GDM1 (cell line): ENCODE results near the gene LBX2.
"Not testable (repeated sequence)": the region's sequence is repeated elsewhere in the genome, so short reads cannot be mapped to it uniquely, and the experiment has no call there.

Experiments used
- DNase-seq: peaks from one replicate; lab custom pipeline; 2025; lab: John Stamatoyannopoulos, UW

Gene LBX2

DNA sequence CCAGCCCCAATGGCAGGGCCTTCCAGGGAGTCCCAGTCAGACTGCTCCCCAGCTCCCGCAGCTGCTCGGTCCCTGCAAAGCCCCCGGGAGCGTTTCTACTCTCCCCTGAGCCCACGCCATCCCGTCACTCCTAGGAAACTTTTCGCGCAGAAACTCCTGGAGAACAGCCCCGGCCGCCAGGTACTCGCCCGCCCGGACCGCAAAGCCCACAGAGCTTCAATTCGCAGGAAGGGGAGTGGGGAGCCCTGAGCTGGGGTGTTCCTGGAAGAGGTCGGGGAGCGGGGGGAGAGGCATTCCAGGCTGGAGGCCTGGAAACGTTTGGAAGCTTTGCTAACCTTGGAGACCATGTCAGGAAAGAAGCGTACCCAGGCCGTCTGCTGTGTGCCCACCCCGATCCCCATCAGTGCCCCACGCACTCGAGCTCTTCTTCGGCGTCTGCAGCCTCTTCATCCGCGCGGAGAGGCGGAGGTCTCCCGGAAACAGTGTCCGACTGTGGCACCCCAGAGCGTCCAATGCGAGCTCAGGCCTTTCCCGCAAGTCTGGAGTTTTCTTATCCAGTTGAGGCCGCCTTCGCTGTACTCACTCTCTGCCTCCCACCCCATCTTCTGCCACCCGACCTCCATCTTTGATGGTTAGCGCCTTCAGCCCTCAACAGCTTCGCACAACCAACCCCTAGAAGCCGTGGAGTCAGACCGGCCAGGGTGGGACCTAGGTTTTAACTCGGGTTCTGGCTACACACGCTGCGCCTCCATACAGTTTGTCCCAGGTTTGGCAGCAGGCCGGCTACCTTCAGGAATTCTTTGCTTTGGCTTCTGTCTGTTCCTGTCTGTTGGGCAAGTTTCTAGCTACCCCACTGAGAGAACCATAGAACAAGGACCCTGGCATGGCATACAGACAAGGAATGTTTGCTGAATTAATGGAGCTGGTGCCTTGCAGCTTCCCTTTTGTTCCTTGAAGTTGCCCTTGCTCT lies 4.4 kb upstream of the LBX2 start:
- DNase-seq, result no peak

- peak; percentile 46 for DNase-seq
These were observed 3.5 kb upstream of the LBX2 start for GRCh38 chr2:74502720-74503505.

DNA sequence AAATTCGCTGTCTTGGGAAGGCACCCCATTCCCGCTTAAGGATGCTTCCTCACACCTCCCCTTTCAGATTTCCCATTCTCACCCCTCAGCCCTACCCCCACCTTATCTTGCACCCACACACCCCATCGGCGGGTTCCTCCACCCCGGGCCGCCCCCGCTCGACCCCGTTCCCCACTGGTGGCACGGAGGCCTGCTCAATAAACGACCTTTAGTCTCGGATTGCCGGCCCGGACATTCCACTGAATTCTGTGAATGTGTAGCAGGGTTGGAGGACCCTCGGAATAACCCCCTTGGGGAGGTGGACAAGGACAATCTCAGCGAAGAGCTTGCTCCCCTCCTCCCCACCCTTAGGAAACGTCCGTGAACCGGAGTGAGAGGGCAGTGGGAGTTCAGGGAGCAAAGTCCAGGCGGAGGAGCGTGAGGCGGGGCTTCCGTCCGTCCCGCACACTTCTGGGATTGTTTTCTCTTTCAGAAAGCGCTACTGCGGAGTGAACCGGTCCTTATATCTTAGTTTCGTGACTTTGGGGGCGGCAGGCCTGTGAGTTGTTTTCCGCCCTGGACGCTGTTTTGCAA lies 2.8 kb upstream of the LBX2 start:
- DNase-seq, result no peak

- DNase-seq, result no peak
These were observed 2.1 kb upstream of the LBX2 start for GRCh38 chr2:74501335-74502071.

DNA sequence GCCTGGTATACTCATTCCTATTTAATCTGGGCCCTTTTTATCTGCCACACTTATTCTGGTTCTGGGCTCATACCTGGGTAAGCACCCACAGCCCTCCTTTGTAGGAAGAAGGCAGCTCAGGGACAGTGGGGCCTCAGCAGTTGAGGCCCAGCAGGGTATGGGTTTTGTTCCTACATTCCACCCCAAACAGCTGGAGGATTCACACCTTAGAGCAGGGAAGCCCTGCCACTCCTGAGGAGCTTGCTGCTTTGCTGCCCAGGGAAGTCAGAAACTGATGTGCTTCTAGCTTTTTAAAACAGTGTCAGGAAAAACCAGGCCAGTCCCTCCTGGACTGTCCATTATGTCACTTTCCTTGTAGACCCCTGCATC lies 1.2 kb upstream of the LBX2 start:
- no peak for DNase-seq

DNA sequence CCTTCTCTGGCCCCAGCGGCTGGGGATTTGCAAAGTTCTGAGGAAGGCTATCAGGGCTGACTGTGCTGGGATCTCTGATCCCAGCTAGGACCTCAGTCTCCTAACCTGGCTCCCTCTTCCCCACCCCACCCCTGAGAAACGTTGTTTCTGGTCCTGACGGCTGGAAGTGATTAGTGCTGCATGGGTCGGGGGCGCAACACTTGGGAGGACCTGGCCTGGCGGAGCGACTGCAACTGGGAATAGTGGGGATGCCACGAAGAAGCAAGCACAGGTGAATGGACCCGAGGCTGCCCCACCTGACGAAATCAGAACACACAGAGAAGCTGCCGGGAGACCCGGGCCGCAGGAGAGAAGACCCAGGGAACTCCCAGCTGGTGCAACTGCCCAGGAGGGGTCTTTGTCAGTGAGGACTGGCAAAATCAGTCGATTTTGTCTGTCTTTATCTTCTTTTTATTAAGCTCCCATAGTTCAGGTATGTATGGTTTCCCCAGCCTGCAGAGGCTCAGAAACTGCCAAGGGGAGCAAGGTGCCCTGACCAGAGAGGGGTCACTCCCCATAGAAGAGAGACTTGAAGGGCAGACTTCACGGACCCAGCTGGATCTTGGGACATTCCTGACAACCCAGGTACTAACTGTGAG lies 656 bp upstream of the LBX2 start:
- no peak for DNase-seq

- no peak for DNase-seq
These were observed 720 bp downstream of the LBX2 start for GRCh38 chr2:74498500-74499266.

GRCh38 chr2:74497777-74498499 lies 1.5 kb downstream of the LBX2 start:
- DNase-seq, result no peak

DNA sequence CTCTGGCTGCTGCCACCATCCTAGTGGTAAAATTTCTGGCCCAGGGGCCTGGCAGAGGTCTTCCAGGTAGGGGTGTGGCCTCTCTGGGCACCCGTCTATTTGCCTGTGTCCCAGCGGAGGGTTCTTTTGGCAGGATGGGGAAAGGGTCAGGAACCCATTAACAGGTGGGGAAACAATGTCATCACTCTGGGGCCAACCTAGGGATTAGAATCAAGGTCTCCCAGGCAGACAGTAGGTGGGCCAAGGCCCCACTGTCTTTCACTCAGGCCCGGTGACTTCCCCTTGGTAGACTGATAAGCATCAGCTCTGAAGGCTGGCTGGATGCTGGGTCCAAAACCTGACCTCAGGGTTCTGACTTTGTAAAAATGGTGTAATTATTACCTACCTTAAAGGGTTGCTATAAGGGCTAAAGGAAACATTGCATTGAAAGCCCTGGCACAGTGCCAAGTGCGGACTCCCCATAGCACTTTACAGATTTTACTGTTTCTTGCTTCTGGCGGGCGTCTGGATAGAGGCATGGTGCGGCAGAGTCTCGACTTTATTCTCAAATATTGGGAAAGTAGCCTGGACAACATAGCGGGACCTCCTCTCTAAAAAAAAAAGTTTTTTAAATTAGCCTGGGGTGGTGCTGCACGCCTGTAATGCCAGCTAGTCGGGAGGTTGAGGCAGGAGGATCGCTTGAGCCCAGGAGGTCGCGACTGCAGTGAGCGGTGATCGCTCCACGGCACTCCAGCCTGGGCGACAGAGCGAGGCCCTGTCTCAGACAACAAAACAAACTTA lies 2.2 kb downstream of the LBX2 start:
- DNase-seq, result no peak

DNA sequence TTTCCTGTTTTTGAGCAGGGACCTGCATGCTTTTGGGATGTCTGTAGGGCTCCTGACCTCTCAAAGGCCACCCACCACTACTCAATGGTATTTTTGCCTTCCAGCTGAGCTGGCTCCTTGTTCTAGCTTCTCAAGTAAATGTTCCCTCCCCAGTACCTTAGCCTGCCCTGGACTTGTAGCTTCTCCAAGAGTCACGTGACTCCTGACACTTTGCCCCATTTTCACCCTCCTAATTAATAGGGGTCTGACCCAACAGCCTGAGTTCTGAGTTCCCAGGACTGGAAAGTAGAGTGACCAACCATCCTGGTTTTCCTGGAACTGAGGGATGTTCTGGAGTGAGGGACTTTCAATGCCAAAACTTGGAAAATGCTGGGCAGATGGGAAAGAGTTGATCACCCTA lies 4.0 kb downstream of the LBX2 start:
- DNase-seq, result no peak

GRCh38 chr2:74493546-74493945 lies 5.9 kb downstream of the LBX2 start:
- DNase-seq, result no peak

- DNase-seq, result no peak
These were observed 7.5 kb downstream of the LBX2 start for GRCh38 chr2:74491648-74492544.

GRCh38 chr2:74489906-74490305 lies 9.5 kb downstream of the LBX2 start:
- no peak for DNase-seq

- DNase-seq, result no peak
These were observed 10.5 kb downstream of the LBX2 start for GRCh38 chr2:74488643-74489481.

- DNase-seq, result no peak
These were observed 13.3 kb downstream of the LBX2 start for GRCh38 chr2:74486141-74486540.

DNA sequence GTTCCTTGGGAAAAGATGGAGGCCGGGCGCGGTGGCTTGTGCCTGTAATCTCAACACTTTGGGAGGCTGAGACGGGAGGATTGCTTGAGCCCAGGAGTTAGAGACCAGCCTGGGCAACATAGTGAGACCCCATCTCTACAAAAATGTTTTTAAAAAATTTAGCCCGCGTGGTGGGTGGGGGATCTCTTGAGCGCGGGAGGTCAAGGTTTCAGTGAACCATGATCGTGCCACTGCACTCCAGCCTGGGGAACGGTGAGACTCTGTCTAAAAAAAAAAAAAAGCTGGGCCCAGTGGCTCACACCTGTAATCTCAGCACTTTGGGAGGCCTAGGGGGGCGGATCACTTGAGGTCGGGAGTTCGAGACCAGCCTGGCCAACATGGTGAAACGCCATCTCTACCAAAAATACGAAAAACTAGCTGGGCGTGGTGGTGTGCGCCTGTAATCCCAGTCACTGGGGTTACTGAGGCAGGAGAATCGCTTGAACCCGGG lies 15.7 kb downstream of the LBX2 start:
- not testable (repeated sequence) for DNase-seq
